ENCODE data around the gene SHISA8. TPM values are rescaled to one million over a fixed set of nuclear protein-coding genes. Genes with fewer than 3 reads are reported as not detected.

SHISA8 gene
- total and polyA plus RNA-seq, 10 donors = 0.51 to 5.9 (median 3.0) TPM

GRCh38 chr22:41943661-41944209, 28.9 kb upstream of the SHISA8 start:
- H3K27ac ChIP-seq = no peak overlapping the region
- H3K27me3 ChIP-seq (replicated peaks in 1 of 7) = peaks cover 0 to 10% (median 0%) of the 10 kb centered on the region in 7 donors
- peaks cover 0 to 10% (median 0%) of the 10 kb centered on the region in 6 donors for H3K36me3 ChIP-seq
- no peak overlapping the region for H3K4me3 ChIP-seq
- DNase-seq = no peak
- WGBS, 5 donors = 59 to 78% (median 68%) methylated on average over 9 of the region's 9 CpGs
- intact Hi-C loops (cut with DNase I; ENCODE audit: low total_unique reads) = loop anchor here (5.0 kb wide), 3 partner anchors 121 to 246 kb away; partner anchors contain the start of gene MEI1
- H3K4me1 ChIP-seq = peaks cover 20 to 61% (median 44%) of the 10 kb centered on the region in 6 donors
- no peak for TF ChIP-seq CTCF (IDR thresholded peaks at IDR 0.05 in 8 of 11, conservative IDR thresholded peaks at IDR 0.05 in 3 of 11)
- TF ChIP-seq POLR2A (IDR thresholded peaks at IDR 0.05) = no peak
- H3K9me3 ChIP-seq = no peaks in the 10 kb centered on the region

DNA sequence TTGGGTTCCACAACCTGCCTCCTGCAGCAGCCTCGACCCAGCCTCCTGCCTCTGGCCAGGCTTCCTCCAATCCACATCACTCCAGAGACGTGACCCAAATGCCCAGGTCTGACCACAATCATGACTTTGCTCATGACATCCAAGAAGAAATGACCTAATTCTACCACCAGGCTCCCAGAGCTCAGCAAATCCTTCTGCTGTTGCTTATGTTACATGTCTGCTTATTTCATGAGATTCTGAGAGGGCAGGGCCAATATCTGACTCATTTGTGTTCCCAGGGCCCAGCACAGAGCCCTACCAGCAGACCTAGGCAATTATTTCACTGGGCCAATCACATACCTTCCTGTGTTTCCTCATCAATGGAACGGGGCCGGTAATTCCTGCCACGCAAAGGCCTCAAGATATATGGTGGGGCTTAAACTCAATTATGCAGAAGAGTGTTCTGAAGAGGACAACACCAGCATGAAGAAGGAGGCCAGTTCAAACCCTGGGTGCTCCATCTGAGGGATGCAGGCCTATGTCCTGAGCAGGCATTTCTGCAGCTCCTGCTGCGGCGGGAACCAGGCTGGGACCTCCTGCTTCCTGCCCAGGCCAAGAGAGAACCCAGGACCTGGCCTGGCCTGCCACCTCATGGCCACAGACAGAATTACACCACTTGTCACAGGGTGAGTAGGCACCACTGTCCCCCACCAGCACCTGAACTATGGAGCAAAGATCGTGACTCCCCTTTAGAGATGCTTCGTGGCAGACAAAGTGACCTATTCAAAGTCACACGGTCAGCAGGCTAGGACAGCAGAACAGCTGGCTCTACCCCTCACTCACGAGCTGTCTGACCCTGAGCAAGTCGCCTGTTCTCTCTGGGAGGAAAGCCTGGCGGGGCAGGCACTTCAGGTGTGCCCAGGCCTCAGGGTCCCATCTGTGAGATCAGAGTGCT, 26.2 kb upstream of the SHISA8 start:
- peaks cover 0 to 31% (median 0%) of the 10 kb centered on the region in 6 donors for H3K36me3 ChIP-seq
- intact Hi-C loops (cut with DNase I; ENCODE audit: low total_unique reads) = loop anchor here (5.0 kb wide), 3 partner anchors 119 to 244 kb away; partner anchors contain the start of gene MEI1
- peak overlapping the region; percentile 78 to 95 (median 89) for H3K27ac ChIP-seq

GRCh38 chr22:41939981-41940831, 25.3 kb upstream of the SHISA8 start:
- H3K9me3 ChIP-seq = no peaks in the 10 kb centered on the region
- 47 to 61% (median 58%) methylated on average over 12 to 13 of the region's 13 CpGs for WGBS, 5 donors
- H3K27ac ChIP-seq = peak overlapping the region; percentile 78 to 95 (median 89)
- H3K4me1 ChIP-seq = peaks cover 13 to 68% (median 41%) of the 10 kb centered on the region in 6 donors
- H3K36me3 ChIP-seq = peaks cover 0 to 31% (median 0%) of the 10 kb centered on the region in 6 donors
- peak; percentile 95 for DNase-seq
- no peaks in the 10 kb centered on the region for H3K27me3 ChIP-seq (replicated peaks in 1 of 7)
- intact Hi-C loops (cut with DNase I; ENCODE audit: low total_unique reads) = loop anchor here (5.0 kb wide), 3 partner anchors 118 to 243 kb away; partner anchors contain the start of gene MEI1
- peak; percentile 74 to 96 (median 93) for TF ChIP-seq POLR2A (IDR thresholded peaks at IDR 0.05)
- no peak for TF ChIP-seq CTCF (IDR thresholded peaks at IDR 0.05 in 8 of 11, conservative IDR thresholded peaks at IDR 0.05 in 3 of 11)
- peak; percentile 90 to 100 (median 98) for TF ChIP-seq POLR2AphosphoS5 (IDR thresholded peaks at IDR 0.05)
- H3K4me3 ChIP-seq = peak overlapping the region in 3 of 8 donors; percentile 13 to 62 (median 19)

More for the DNA sequence above, 26.2 kb upstream of the SHISA8 start:
- H3K27me3 ChIP-seq (replicated peaks in 1 of 7) = peaks cover 0 to 6% (median 0%) of the 10 kb centered on the region in 7 donors
- H3K4me3 ChIP-seq = peak overlapping the region in 1 of 8 donors; percentile 42
- DNase-seq = peak; percentile 95
- H3K9me3 ChIP-seq = no peaks in the 10 kb centered on the region
- 35 to 55% (median 42%) methylated on average over 13 of the region's 13 CpGs for WGBS, 5 donors
- peaks cover 19 to 68% (median 42%) of the 10 kb centered on the region in 6 donors for H3K4me1 ChIP-seq
- TF ChIP-seq POLR2AphosphoS5 (IDR thresholded peaks at IDR 0.05) (peak; percentile 73 to 76 (median 73)), CTCF (IDR thresholded peaks at IDR 0.05 in 8 of 11, conservative IDR thresholded peaks at IDR 0.05 in 3 of 11) (peak; percentile 92 to 99 (median 95)), POLR2A (IDR thresholded peaks at IDR 0.05) (peak in 1 of 3 donors; percentile 7)

Data from spleen (tissue), 11 donors.